Measurements from ENCODE around the gene ZNF426. TPM values are rescaled to one million over a fixed set of nuclear protein-coding genes. Genes with fewer than 3 reads are reported as not detected.

ZNF426 gene
- total RNA-seq, 1 experiment from 2014 or later = 0.14 TPM

DNA sequence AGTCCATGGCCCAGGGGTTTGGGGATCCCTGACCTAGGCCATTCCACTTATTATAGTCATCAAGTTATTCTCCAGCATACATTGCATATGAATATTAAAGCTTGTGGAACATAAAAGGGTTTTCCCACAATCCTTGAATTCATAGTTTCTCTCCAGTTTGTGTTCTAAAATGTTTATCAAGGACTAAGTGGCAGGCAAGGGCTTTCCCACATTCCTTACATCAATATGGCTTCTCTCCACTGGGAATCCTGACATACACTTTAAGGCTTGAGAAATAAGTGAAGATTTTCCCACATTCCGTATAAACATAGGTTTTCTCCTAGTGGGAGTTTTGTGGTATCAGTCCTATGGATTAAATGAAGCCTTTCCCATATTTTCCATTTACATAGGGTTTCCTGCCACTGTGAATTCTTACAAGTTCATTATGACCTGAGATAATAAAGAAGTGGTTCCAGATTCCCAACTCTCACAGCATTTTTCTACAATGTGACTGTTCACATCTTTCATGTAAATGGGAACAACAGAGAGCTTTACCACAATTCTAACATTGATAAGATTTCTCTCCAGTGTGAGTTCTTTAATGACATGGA is 14.5 kb downstream of the ZNF426 start:
- DNase-seq (ENCODE audit: low read depth) = no peak
- in situ Hi-C loops (cut with HindIII; ENCODE audit: low pct_unique_long_range_greater_than_20kb, low sequenced_read_pairs) = no loop called here

GRCh38 chr19:9507285-9507684 is 31.2 kb downstream of the ZNF426 start:
- DNase-seq (ENCODE audit: low read depth) = no peak
- in situ Hi-C loops (cut with HindIII; ENCODE audit: low pct_unique_long_range_greater_than_20kb, low sequenced_read_pairs) = no loop called here

DNA sequence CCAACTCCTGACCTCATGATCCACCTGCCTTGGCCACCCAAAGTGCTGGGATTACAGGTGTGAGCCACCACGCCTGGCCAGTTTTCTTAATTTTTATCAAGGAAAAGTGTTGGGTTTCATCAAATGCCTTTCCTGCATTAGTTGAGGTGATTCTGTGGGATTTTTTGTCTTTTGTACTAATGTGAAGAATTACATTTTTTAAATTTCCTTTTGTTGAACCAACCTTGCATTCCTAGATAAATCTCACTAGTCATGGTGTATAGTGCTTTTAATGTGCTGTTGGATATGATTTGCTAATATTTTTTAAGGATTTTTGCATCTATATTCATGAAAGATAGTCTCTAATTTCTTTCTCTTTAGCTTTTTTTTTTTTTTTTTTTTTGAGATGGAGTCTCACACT is 37.6 kb downstream of the ZNF426 start:
- in situ Hi-C loops (cut with HindIII; ENCODE audit: low pct_unique_long_range_greater_than_20kb, low sequenced_read_pairs) = no loop called here

GRCh38 chr19:9498183-9498902 is 40.1 kb downstream of the ZNF426 start, which contains the start of gene ZNF560:
TSS of gene ZNF560 (minus strand) at chr19:9498616. CDS start at chr19:9475313, 23,303 bp downstream.
- in situ Hi-C loops (cut with HindIII; ENCODE audit: low pct_unique_long_range_greater_than_20kb, low sequenced_read_pairs) = no loop called here
- DNase-seq (ENCODE audit: low read depth) = no peak

More for the DNA sequence above, 37.6 kb downstream of the ZNF426 start:
- no peak for DNase-seq (ENCODE audit: low read depth)

GRCh38 chr19:9494096-9494495 is 44.3 kb downstream of the ZNF426 start:
- in situ Hi-C loops (cut with HindIII; ENCODE audit: low pct_unique_long_range_greater_than_20kb, low sequenced_read_pairs) = no loop called here
- DNase-seq (ENCODE audit: low read depth) = no peak

GRCh38 chr19:9487016-9487415 is 51.4 kb downstream of the ZNF426 start:
- no peak for DNase-seq (ENCODE audit: low read depth)
- in situ Hi-C loops (cut with HindIII; ENCODE audit: low pct_unique_long_range_greater_than_20kb, low sequenced_read_pairs) = no loop called here

GRCh38 chr19:9485140-9485539 is 53.3 kb downstream of the ZNF426 start:
- in situ Hi-C loops (cut with HindIII; ENCODE audit: low pct_unique_long_range_greater_than_20kb, low sequenced_read_pairs) = no loop called here
- DNase-seq (ENCODE audit: low read depth) = no peak

DNA sequence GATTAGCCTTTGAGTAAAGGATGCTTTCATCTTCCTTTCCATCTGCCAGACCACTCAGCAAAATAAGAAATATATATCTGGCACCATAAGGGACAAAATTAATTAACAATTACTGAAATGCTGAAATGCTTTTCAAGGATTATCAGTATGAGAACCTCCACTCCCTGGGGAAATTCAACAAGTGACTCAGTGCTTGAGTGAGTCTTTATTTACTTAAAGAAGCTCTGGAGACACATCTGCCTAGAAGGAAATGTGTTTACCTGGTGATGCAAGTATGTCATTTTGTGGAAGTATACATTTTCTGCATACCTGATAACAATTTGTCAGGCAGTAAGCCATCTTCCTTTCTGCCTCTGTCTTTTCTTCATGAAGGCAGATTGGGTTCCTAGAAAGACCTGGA is 63.5 kb downstream of the ZNF426 start:
- no peak for DNase-seq (ENCODE audit: low read depth)
- in situ Hi-C loops (cut with HindIII; ENCODE audit: low pct_unique_long_range_greater_than_20kb, low sequenced_read_pairs) = no loop called here

Other genes with a start within 250 kb of the ZNF426 start
- 0.96 and 8.6 TPM in 2 replicates for gene ZNF699, start 228.8 kb downstream of the ZNF426 start, total RNA-seq (2014; rRNA removed; shearing (Covaris generic); ENCODE audit: low replicate concordance)
- gene ZNF559, start 214.5 kb downstream of the ZNF426 start, total RNA-seq (2014; rRNA removed; shearing (Covaris generic); ENCODE audit: low replicate concordance) = 3.9 and 4.6 TPM in 2 replicates
- 0.17 TPM in 1 of 2 replicates, not detected in the other for gene ZNF177, start 175.6 kb downstream of the ZNF426 start, total RNA-seq (2014; rRNA removed; shearing (Covaris generic); ENCODE audit: low replicate concordance)
- 5.4 and 6.9 TPM in 2 replicates for gene ZNF266, start 103.1 kb downstream of the ZNF426 start, total RNA-seq (2014; rRNA removed; shearing (Covaris generic); ENCODE audit: low replicate concordance)
- gene ZNF560, start 40.0 kb downstream of the ZNF426 start, total RNA-seq (2014; rRNA removed; shearing (Covaris generic); ENCODE audit: low replicate concordance) = not detected in 2 replicates
- 7.4 and 13.3 TPM in 2 replicates for gene ZNF121, start 45.9 kb upstream of the ZNF426 start, total RNA-seq (2014; rRNA removed; shearing (Covaris generic); ENCODE audit: low replicate concordance)
- gene ZNF561, start 82.6 kb upstream of the ZNF426 start, total RNA-seq (2014; rRNA removed; shearing (Covaris generic); ENCODE audit: low replicate concordance) = 7.4 and 9.9 TPM in 2 replicates
- gene ZNF562, start 136.5 kb upstream of the ZNF426 start, total RNA-seq (2014; rRNA removed; shearing (Covaris generic); ENCODE audit: low replicate concordance) = 5.7 and 8.9 TPM in 2 replicates
- 3.8 and 33.3 TPM in 2 replicates for gene ZNF846, start 230.1 kb upstream of the ZNF426 start, total RNA-seq (2014; rRNA removed; shearing (Covaris generic); ENCODE audit: low replicate concordance)

All from Caki2 (cell line).